ENCODE data around the gene HIVEP3.

Gene HIVEP3

DNA sequence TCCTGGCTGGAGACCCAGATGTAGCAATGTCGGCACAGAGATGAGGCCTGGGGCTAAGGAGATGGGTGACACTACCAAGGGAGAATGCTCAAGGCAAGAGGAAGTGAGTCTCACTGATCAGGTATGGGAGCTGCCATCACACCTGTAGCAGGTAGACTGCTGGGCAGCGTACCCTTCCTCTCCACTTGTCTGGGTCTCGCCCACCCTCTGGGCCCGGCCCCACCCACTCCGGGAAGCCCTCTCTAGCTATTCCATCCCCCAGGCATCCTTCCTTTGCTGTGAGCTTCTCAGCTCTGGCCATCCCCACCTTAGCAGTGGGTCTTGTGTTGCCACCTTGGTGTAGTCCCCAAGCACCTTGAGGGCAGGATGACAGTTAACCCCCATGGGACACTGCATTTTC lies 346.5 kb downstream of the HIVEP3 start:
- TF ChIP-seq NFIC (IDR thresholded peaks at IDR 0.05) (no peak), USF1 (IDR thresholded peaks at IDR 0.05) (no peak), CREB1 (IDR thresholded peaks at IDR 0.05; ENCODE audit: low read depth) (no peak), RAD21 (IDR thresholded peaks at IDR 0.05; ENCODE audit: low read depth) (no peak), ZBTB7A (IDR thresholded peaks at IDR 0.05; ENCODE audit: low read depth) (no peak)

- TF ChIP-seq USF1 (IDR thresholded peaks at IDR 0.05) (no peak), FOXM1 (IDR thresholded peaks at IDR 0.05; ENCODE audit: borderline replicate concordance, low read depth) (no peak), CREB1 (IDR thresholded peaks at IDR 0.05; ENCODE audit: low read depth) (no peak), EP300 (IDR thresholded peaks at IDR 0.05; ENCODE audit: borderline replicate concordance) (no peak), REST (IDR thresholded peaks at IDR 0.05; ENCODE audit: low read depth) (no peak), TEAD4 (IDR thresholded peaks at IDR 0.05) (no peak), CEBPB (IDR thresholded peaks at IDR 0.05) (no peak), ZBTB7A (IDR thresholded peaks at IDR 0.05; ENCODE audit: low read depth) (no peak), YY1 (IDR thresholded peaks at IDR 0.05; ENCODE audit: low read depth) (no peak), TAF1 (IDR thresholded peaks at IDR 0.05; ENCODE audit: low read depth) (no peak), TCF12 (IDR thresholded peaks at IDR 0.05; ENCODE audit: low read depth) (no peak), NFIC (IDR thresholded peaks at IDR 0.05) (no peak), RAD21 (IDR thresholded peaks at IDR 0.05; ENCODE audit: low read depth) (no peak)
- TF ChIP-seq, protein P1, sequence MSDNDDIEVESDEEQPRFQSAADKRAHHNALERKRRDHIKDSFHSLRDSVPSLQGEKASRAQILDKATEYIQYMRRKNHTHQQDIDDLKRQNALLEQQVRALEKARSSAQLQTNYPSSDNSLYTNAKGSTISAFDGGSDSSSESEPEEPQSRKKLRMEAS (IDR thresholded peaks at IDR 0.05) = no peak
These were observed 347.7 kb downstream of the HIVEP3 start for GRCh38 chr1:41571041-41571440.

GRCh38 chr1:41568204-41568603 lies 350.5 kb downstream of the HIVEP3 start:
- no peak for TF ChIP-seq CEBPB (IDR thresholded peaks at IDR 0.05)
- no peak for TF ChIP-seq TEAD4 (IDR thresholded peaks at IDR 0.05)
- TF ChIP-seq EGR1 (IDR thresholded peaks at IDR 0.05) = no peak
- TF ChIP-seq FOXM1 (IDR thresholded peaks at IDR 0.05; ENCODE audit: borderline replicate concordance, low read depth) = no peak
- TF ChIP-seq YY1 (IDR thresholded peaks at IDR 0.05; ENCODE audit: low read depth) = no peak
- TF ChIP-seq USF1 (IDR thresholded peaks at IDR 0.05) = no peak
- TF ChIP-seq NFIC (IDR thresholded peaks at IDR 0.05) = no peak
- TF ChIP-seq CREB1 (IDR thresholded peaks at IDR 0.05; ENCODE audit: low read depth) = no peak
- no peak for TF ChIP-seq EP300 (IDR thresholded peaks at IDR 0.05; ENCODE audit: borderline replicate concordance)
- no peak for TF ChIP-seq TCF12 (IDR thresholded peaks at IDR 0.05; ENCODE audit: low read depth)

DNA sequence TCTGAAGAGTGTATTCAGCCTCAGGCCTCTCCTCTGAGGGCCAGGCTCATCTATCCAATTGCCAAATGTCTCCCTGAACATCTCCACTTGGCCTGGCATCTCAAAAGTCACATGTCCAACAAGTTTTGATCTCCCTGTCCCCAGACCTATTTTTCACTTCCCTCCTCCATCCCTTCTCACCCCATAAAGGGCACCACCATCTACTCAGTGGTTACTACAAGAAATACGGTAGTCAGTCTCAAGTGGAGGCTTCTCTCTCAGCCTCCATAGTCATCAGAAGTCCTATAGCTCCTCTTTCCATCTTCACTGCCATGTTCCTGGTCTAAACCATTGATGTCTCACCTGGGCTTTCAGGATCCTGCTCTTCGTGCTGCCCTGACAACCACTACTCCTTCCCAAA lies 351.8 kb downstream of the HIVEP3 start:
- TF ChIP-seq, protein P1 (IDR thresholded peaks at IDR 0.05) = no peak
- TF ChIP-seq TAF1 (IDR thresholded peaks at IDR 0.05; ENCODE audit: low read depth) = no peak
- no peak for TF ChIP-seq USF1 (IDR thresholded peaks at IDR 0.05)
- no peak for TF ChIP-seq TCF12 (IDR thresholded peaks at IDR 0.05; ENCODE audit: low read depth)
- no peak for TF ChIP-seq CREB1 (IDR thresholded peaks at IDR 0.05; ENCODE audit: low read depth)
- TF ChIP-seq TEAD4 (IDR thresholded peaks at IDR 0.05) = no peak
- no peak for TF ChIP-seq FOXM1 (IDR thresholded peaks at IDR 0.05; ENCODE audit: borderline replicate concordance, low read depth)
- TF ChIP-seq RAD21 (IDR thresholded peaks at IDR 0.05; ENCODE audit: low read depth) = no peak
- TF ChIP-seq REST (IDR thresholded peaks at IDR 0.05; ENCODE audit: low read depth) = no peak
- TF ChIP-seq CEBPB (IDR thresholded peaks at IDR 0.05) = no peak
- TF ChIP-seq YY1 (IDR thresholded peaks at IDR 0.05; ENCODE audit: low read depth) = no peak
- no peak for TF ChIP-seq EGR1 (IDR thresholded peaks at IDR 0.05)
- TF ChIP-seq EP300 (IDR thresholded peaks at IDR 0.05; ENCODE audit: borderline replicate concordance) = no peak
- no peak for TF ChIP-seq ZBTB7A (IDR thresholded peaks at IDR 0.05; ENCODE audit: low read depth)
- TF ChIP-seq NFIC (IDR thresholded peaks at IDR 0.05) = no peak

DNA sequence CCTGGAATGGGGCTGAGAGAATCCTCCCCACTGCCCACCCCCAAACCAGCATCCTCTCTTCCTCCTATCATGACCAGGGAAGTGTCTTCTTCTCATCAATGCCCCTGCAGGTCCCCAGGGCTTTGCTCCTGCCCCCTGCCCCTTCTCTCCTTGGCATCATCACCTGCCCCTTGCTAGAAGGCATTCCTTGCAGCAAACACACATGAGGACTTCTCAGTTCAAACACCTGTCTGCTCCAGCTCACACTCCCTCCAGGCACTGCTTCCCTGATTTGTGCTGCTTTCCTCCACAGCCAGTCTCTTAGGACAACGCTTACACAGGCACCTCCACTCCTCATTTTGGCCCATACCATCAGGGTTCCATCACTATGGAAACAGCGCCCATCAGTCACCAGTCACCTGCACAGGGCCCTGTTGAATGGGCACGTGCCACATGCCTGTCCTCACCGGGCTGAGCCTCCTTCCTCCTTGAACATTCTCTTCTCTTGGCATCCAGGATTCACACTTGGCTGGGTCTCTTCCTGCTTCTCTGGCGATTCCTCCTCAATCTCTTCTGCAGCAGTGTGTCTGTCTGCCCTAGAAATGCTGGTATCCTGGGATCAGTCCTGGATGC lies 352.3 kb downstream of the HIVEP3 start:
- no peak for TF ChIP-seq EGR1 (IDR thresholded peaks at IDR 0.05)
- no peak for TF ChIP-seq CREB1 (IDR thresholded peaks at IDR 0.05; ENCODE audit: low read depth)
- no peak for TF ChIP-seq CEBPB (IDR thresholded peaks at IDR 0.05)
- no peak for TF ChIP-seq USF1 (IDR thresholded peaks at IDR 0.05)
- TF ChIP-seq, protein P1 (IDR thresholded peaks at IDR 0.05) = no peak
- no peak for TF ChIP-seq ZBTB7A (IDR thresholded peaks at IDR 0.05; ENCODE audit: low read depth)
- no peak for TF ChIP-seq YY1 (IDR thresholded peaks at IDR 0.05; ENCODE audit: low read depth)
- TF ChIP-seq TAF1 (IDR thresholded peaks at IDR 0.05; ENCODE audit: low read depth) = no peak
- no peak for TF ChIP-seq NFIC (IDR thresholded peaks at IDR 0.05)
- no peak for TF ChIP-seq RAD21 (IDR thresholded peaks at IDR 0.05; ENCODE audit: low read depth)
- TF ChIP-seq REST (IDR thresholded peaks at IDR 0.05; ENCODE audit: low read depth) = no peak
- TF ChIP-seq TEAD4 (IDR thresholded peaks at IDR 0.05) = no peak
- no peak for TF ChIP-seq TCF12 (IDR thresholded peaks at IDR 0.05; ENCODE audit: low read depth)
- no peak for TF ChIP-seq FOXM1 (IDR thresholded peaks at IDR 0.05; ENCODE audit: borderline replicate concordance, low read depth)
- no peak for TF ChIP-seq EP300 (IDR thresholded peaks at IDR 0.05; ENCODE audit: borderline replicate concordance)
